Upper lobe of left lung (tissue), 6 donors: ENCODE results near the gene CR2. TPM values are rescaled to one million over a fixed set of nuclear protein-coding genes. Genes with fewer than 3 reads are reported as not detected.
A peak's percentile ranks its signal among the peaks of the same experiment; 100 is the strongest.

ENCODE experiments used
- ATAC-seq, 2 donors: fragments of 200-7000 bp; cut with Tn5 transposase; one replicate each; pipeline ENCODE4 v1.9.1; 2022; ENCODE audit warnings: mild to moderate bottlenecking in 2 of 2, moderate library complexity in 2 of 2; ENCODE audit not compliant: low FRiP score in 2 of 2
- DNase-seq, 2 donors: peaks; one replicate each; pipeline ENCODE4 v3.0.0-alpha.2; 2019 to 2020
- H3K27ac ChIP-seq, 4 donors: fragments of 200-600 bp; sonication (generic); one replicate each; pipeline ENCODE4 v1.5.1; 2016 to 2019
- H3K27me3 ChIP-seq, 4 donors: fragments of 200-600 bp; sonication (generic); one replicate each; pipeline ENCODE4 v1.5.1; 2017 to 2019
- H3K36me3 ChIP-seq, 4 donors: fragments of 200-600 bp; sonication (generic); one replicate each; pipeline ENCODE4 v1.5.1; 2016 to 2019
- H3K4me1 ChIP-seq, 4 donors: fragments of 200-600 bp; sonication (generic); one replicate each; pipeline ENCODE4 v1.5.1; 2018 to 2019
- H3K4me3 ChIP-seq, 4 donors: fragments of 200-600 bp; sonication (generic); one replicate each; pipeline ENCODE4 v1.5.1; 2017 to 2019; ENCODE audit warnings: mild to moderate bottlenecking in 2 of 4, moderate library complexity in 1 of 4
- H3K9me3 ChIP-seq, 4 donors: fragments of 200-600 bp; sonication (generic); one replicate each; pipeline ENCODE4 v1.5.1; 2018 to 2019
- CTCF ChIP-seq, 6 experiments: fragments of 450-650 bp in 4 of 6; fragments of 200-600 bp in 2 of 6; sonication (generic) in 2 of 6; IDR thresholded peaks; one replicate each; pipeline ENCODE4 v1.5.1; 2016 to 2019; ENCODE audit warnings: antibody characterized with exemption in 6 of 6
- EP300 ChIP-seq, 4 donors: sonication (generic); formaldehyde crosslinking; IDR thresholded peaks; one replicate each; pipeline ENCODE4 v1.5.1; 2017; ENCODE audit warnings: antibody characterized with exemption in 4 of 4, control low read depth in 2 of 4
- POLR2A ChIP-seq, 4 donors: fragments of 450-650 bp; IDR thresholded peaks; one replicate each; pipeline ENCODE4 v1.5.1; 2016 to 2017; ENCODE audit warnings: antibody characterized with exemption in 4 of 4, mild to moderate bottlenecking in 2 of 4
- POLR2AphosphoS5 ChIP-seq, 2 donors: sonication (generic); formaldehyde crosslinking; IDR thresholded peaks; one replicate each; pipeline ENCODE4 v1.5.1; 2017; ENCODE audit warnings: antibody characterized with exemption in 2 of 2
- WGBS, 2 donors: methylation state at CpG; one replicate each; pipeline ENCODE4 v1.1.5; 2017 to 2018; 5-methylcytosine and 5-hydroxymethylcytosine counted together
- total RNA-seq, 6 donors: library from RNA; depleted of rRNA in 4 of 6; stranded (reverse); fragments of >200 nt in 4 of 6; gene quantifications; one replicate each; pipeline versions ENCODE4 v1.1.0 to v1.2.1, GENCODE V29; 2016 to 2021
- donor health status: DM: no; HTN: no; CAD: no; lungs with moderate emphysema.
- donor health status: DM: no; HTN: yes; CAD: no; lungs with severe emphysema.

CR2 gene
- total RNA-seq, 6 donors from 2014 or later, result 0.34 to 2.8 (median 1.2) TPM; not detected in 3

- no peak overlapping the region for H3K4me3 ChIP-seq
- no peaks in the 10 kb centered on the region for H3K9me3 ChIP-seq
- H3K27me3 ChIP-seq, result no peaks in the 10 kb centered on the region
- no peak overlapping the region for H3K27ac ChIP-seq
- no peaks in the 10 kb centered on the region for H3K4me1 ChIP-seq
- no peak for TF ChIP-seq POLR2A (IDR thresholded peaks at IDR 0.05)
- TF ChIP-seq EP300 (IDR thresholded peaks at IDR 0.05), result no peak
- TF ChIP-seq CTCF (IDR thresholded peaks at IDR 0.05), result no peak
- no peaks in the 10 kb centered on the region for H3K36me3 ChIP-seq
- WGBS, 2 donors, result 62 to 63% methylated on average over 23 to 28 of the region's 28 CpGs
- peak in 1 of 2 donors; percentile 15 for DNase-seq
- ATAC-seq, result no peak
These were observed 30.4 kb upstream of the CR2 start for GRCh38 chr1:207423560-207424292.

- no peaks in the 10 kb centered on the region for H3K9me3 ChIP-seq
- DNase-seq (peak in 1 of 2 donors; percentile 47), ATAC-seq (peak in 1 of 2 donors; percentile 34)
- H3K36me3 ChIP-seq, result no peaks in the 10 kb centered on the region
- no peak overlapping the region for H3K4me3 ChIP-seq
- 77 to 79% methylated on average over 13 to 17 of the region's 17 CpGs for WGBS, 2 donors
- no peak overlapping the region for H3K27ac ChIP-seq
- no peaks in the 10 kb centered on the region for H3K27me3 ChIP-seq
- no peak for TF ChIP-seq POLR2AphosphoS5 (IDR thresholded peaks at IDR 0.05)
- TF ChIP-seq POLR2A (IDR thresholded peaks at IDR 0.05), result no peak
- no peak for TF ChIP-seq CTCF (IDR thresholded peaks at IDR 0.05)
- no peak for TF ChIP-seq EP300 (IDR thresholded peaks at IDR 0.05)
- H3K4me1 ChIP-seq, result no peaks in the 10 kb centered on the region
These were observed 29.5 kb upstream of the CR2 start for GRCh38 chr1:207424570-207425131.

- no peak for DNase-seq
- no peak overlapping the region for H3K27ac ChIP-seq
- no peaks in the 10 kb centered on the region for H3K4me1 ChIP-seq
- no peak for ATAC-seq
- H3K27me3 ChIP-seq, result no peaks in the 10 kb centered on the region
- H3K4me3 ChIP-seq, result no peak overlapping the region
- 86 to 95% methylated on average over 1 of the region's 1 CpG for WGBS, 2 donors
- no peaks in the 10 kb centered on the region for H3K9me3 ChIP-seq
- no peaks in the 10 kb centered on the region for H3K36me3 ChIP-seq
- no peak for TF ChIP-seq EP300 (IDR thresholded peaks at IDR 0.05)
- no peak for TF ChIP-seq POLR2AphosphoS5 (IDR thresholded peaks at IDR 0.05)
- no peak for TF ChIP-seq POLR2A (IDR thresholded peaks at IDR 0.05)
- no peak for TF ChIP-seq CTCF (IDR thresholded peaks at IDR 0.05)
These were observed 26.1 kb upstream of the CR2 start for GRCh38 chr1:207427832-207428585.

DNA sequence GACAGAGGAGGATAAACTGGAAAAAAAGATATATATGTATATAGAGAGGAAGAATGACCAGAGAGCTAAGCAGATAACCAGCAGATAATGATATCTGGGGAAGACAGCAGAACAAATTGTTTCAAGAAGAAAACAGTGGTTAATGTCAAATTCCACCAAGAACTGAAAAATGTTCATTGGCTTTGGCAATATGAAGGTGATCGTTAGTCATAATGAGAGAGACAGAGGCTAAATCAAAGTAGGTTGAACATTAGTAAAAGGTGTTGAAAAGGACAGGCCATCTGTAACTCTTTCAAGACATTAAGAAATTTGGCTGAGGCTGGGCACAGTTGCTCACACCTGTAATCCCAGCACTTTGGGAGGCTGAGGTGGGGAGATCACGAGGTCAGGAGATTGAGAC lies 25.3 kb upstream of the CR2 start:
- Histone ChIP-seq H3K27me3 (no peaks in the 10 kb centered on the region), H3K4me1 (no peaks in the 10 kb centered on the region), H3K36me3 (no peaks in the 10 kb centered on the region), H3K9me3 (no peaks in the 10 kb centered on the region), H3K4me3 (no peak overlapping the region), H3K27ac (no peak overlapping the region)
- no peak for DNase-seq
- 78 to 83% methylated on average over 2 of the region's 2 CpGs for WGBS, 2 donors
- ATAC-seq, result no peak
- TF ChIP-seq EP300 (IDR thresholded peaks at IDR 0.05), result no peak
- TF ChIP-seq POLR2A (IDR thresholded peaks at IDR 0.05), result no peak
- no peak for TF ChIP-seq CTCF (IDR thresholded peaks at IDR 0.05)
- TF ChIP-seq POLR2AphosphoS5 (IDR thresholded peaks at IDR 0.05), result no peak
